Measurements from ENCODE around the gene DBH. TPM values are rescaled to one million over a fixed set of nuclear protein-coding genes. Genes with fewer than 3 reads are reported as not detected.

Gene DBH
- total and polyA plus RNA-seq, 8 donors = under 0.01 to 0.15 TPM; not detected in 6

DNA sequence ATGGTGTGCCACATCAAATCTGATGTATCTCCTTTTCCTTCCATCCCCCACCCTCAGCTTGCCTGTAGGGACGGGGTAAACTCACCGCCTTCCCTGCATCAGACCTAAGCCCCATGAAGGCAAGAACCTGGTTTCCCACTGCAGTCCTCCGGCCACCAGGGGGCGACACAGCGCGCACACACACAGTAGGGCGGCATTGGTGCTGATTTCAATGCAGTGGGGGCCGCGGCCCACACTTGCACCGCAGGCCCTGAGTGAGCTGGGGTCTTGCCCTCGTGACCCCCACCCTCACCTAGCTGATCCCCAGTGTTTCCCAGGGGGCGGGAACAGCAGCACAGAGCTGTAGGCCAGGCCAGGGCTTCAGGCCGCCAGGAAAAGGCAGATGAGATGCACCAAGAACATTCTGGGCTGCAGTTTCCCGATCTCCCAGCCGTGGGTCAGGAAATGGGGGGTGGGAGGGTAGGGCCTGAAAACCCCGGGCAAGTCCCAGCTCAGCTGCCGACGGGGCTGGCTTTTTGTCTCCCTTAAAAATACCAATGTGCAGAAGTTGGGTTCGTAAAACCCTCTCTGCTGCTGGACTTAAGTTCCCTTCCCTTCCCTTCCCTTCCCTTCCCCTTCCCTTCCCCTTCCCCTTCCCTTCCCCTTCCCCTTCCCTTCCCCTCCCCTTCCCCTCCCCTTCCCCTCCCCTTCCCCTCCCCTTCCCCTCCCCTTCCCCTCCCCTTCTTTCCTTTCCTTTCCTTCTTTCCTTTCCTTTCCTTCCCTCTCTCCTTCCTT lies 46.5 kb upstream of the DBH start:
- intact Hi-C loops (cut with DNase I; ENCODE audit: low total_unique reads) = no loop called here
- Histone ChIP-seq H3K36me3 (no peaks in the 10 kb centered on the region), H3K4me1 (peaks cover 7 to 17% (median 13%) of the 10 kb centered on the region in 4 donors), H3K4me3 (no peak overlapping the region), H3K27me3 (peaks cover 0 to 79% (median 29%) of the 10 kb centered on the region in 3 donors), H3K27ac (no peak overlapping the region), H3K9me3 (no peaks in the 10 kb centered on the region)
- WGBS, 5 donors = 39 to 51% (median 49%) methylated on average over 18 to 19 of the region's 19 CpGs
- TF ChIP-seq, protein P1, sequence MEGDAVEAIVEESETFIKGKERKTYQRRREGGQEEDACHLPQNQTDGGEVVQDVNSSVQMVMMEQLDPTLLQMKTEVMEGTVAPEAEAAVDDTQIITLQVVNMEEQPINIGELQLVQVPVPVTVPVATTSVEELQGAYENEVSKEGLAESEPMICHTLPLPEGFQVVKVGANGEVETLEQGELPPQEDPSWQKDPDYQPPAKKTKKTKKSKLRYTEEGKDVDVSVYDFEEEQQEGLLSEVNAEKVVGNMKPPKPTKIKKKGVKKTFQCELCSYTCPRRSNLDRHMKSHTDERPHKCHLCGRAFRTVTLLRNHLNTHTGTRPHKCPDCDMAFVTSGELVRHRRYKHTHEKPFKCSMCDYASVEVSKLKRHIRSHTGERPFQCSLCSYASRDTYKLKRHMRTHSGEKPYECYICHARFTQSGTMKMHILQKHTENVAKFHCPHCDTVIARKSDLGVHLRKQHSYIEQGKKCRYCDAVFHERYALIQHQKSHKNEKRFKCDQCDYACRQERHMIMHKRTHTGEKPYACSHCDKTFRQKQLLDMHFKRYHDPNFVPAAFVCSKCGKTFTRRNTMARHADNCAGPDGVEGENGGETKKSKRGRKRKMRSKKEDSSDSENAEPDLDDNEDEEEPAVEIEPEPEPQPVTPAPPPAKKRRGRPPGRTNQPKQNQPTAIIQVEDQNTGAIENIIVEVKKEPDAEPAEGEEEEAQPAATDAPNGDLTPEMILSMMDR (IDR thresholded peaks at IDR 0.05) = no peak
- TF ChIP-seq EP300 (IDR thresholded peaks at IDR 0.05) = no peak
- TF ChIP-seq POLR2A (IDR thresholded peaks at IDR 0.05) = no peak
- TF ChIP-seq POLR2AphosphoS5 (IDR thresholded peaks at IDR 0.05) = no peak
- DNase-seq = no peak

DNA sequence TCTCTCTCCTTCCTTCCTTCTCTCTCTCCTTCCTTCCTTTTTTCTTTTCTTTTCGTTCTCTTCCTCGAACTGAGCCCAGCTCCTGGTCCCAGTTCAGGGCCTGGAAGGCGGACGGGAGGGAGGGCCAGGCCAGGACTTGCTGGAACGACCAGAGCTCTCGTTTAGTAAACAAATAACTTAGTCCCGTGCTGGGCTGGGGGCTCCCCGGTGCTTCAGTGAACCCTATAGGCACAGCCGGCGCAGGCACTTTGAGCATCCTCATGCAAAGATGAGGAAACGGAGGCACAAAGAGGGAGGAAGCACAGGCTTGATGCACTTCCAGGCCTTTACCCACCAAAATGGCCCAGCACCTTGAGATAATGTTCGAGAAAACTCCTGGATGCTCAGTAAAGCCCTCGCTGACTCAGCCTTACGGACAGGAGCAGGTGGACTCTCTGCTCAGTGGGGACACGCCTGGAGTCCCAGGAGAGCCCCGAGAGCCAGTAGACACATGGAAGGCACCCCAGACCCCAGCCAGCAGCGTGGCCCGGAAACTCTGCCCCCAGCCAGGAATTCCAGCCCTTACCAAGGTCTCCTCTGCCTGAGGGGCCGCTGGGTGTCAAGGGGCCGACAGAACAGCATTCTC lies 45.8 kb upstream of the DBH start:
- no peaks in the 10 kb centered on the region for H3K9me3 ChIP-seq
- peaks cover under 1 to 10% (median 6%) of the 10 kb centered on the region in 4 donors for H3K4me1 ChIP-seq
- WGBS, 5 donors = 48 to 72% (median 60%) methylated on average over 12 to 20 of the region's 20 CpGs
- no peaks in the 10 kb centered on the region for H3K36me3 ChIP-seq
- H3K27me3 ChIP-seq = peaks cover 0 to 79% (median 22%) of the 10 kb centered on the region in 3 donors
- intact Hi-C loops (cut with DNase I; ENCODE audit: low total_unique reads) = no loop called here
- no peak for DNase-seq
- no peak for TF ChIP-seq EP300 (IDR thresholded peaks at IDR 0.05)
- TF ChIP-seq POLR2A (IDR thresholded peaks at IDR 0.05) = no peak
- TF ChIP-seq, protein P1 (IDR thresholded peaks at IDR 0.05) = no peak
- TF ChIP-seq POLR2AphosphoS5 (IDR thresholded peaks at IDR 0.05) = no peak
- H3K4me3 ChIP-seq = no peak overlapping the region
- H3K27ac ChIP-seq = no peak overlapping the region

DNA sequence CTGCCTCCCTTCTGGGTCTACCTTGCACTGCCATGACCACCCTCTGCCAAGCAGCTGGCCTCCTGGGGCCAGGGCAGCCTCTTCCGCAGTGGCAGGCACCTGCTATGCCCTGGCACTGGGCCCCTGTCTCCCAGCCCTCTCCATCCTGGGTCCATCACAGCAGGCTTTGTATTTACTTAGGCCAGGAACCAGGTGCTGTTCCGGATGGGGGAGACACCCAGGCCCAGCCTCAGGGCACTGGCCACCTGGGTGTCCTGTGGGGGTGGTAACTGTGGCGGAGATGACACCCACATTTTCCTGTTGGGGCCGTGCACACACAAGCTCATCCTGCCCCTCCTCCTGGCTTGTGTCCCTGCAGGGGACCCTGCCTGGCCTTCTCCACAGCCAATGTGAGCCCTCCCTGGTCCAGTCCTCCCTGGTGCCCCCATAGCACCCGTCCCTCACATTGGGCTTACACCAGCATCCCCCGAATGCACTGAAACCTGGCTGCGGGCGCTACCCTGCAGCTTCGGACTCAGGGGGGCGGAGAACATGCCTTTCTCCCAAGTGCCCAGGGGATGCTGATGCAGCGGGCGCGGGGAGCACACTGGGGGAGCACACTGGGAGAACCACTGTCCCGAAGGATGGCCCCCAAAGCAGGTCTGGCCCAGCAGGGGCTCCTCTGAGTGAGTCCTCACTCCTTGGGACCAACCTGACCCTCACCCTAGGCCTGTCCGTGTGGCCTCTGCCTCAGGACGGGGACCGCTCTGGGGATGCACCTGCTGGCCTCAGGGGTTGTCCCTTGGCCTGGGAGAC lies 44.9 kb upstream of the DBH start:
- TF ChIP-seq POLR2AphosphoS5 (IDR thresholded peaks at IDR 0.05) (no peak), EP300 (IDR thresholded peaks at IDR 0.05) (no peak), POLR2A (IDR thresholded peaks at IDR 0.05) (no peak)
- TF ChIP-seq, protein P1 (IDR thresholded peaks at IDR 0.05) = no peak
- Histone ChIP-seq H3K27ac (no peak overlapping the region), H3K27me3 (peaks cover 0 to 79% (median 12%) of the 10 kb centered on the region in 3 donors), H3K4me3 (no peak overlapping the region), H3K9me3 (peaks cover 0 to 6% (median 5%) of the 10 kb centered on the region in 4 donors), H3K36me3 (no peaks in the 10 kb centered on the region), H3K4me1 (peaks cover 0 to under 1% (median under 1%) of the 10 kb centered on the region in 4 donors)
- no peak for DNase-seq
- intact Hi-C loops (cut with DNase I; ENCODE audit: low total_unique reads) = no loop called here
- WGBS, 5 donors = 77 to 90% (median 84%) methylated on average over 8 to 17 of the region's 17 CpGs

DNA sequence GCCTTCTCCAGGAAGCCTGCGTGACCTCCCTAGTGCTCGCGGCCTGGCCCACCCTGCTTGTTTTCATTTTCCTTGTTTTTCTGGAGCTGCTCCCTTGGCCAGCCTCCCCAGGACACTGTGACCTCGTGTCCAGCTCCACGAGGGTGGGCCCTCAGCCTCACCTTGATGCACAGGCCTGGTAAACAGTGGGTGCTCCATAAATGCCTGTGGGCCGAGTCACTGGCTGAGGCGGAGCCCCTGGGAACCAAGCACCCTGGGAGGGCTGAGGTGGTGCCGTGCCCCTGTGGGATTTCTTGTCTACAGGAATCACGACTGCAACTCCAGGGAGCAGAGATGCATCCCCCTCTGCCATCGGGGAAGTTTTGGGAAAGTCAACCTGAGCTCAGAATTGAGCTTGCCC lies 44.2 kb upstream of the DBH start:
- Histone ChIP-seq H3K4me3 (no peak overlapping the region), H3K4me1 (no peaks in the 10 kb centered on the region), H3K27ac (no peak overlapping the region), H3K27me3 (peaks cover 0 to 73% (median 5%) of the 10 kb centered on the region in 3 donors), H3K36me3 (no peaks in the 10 kb centered on the region), H3K9me3 (peaks cover 0 to 13% (median 11%) of the 10 kb centered on the region in 4 donors)
- no peak for DNase-seq
- TF ChIP-seq, protein P1 (IDR thresholded peaks at IDR 0.05) = no peak
- TF ChIP-seq EP300 (IDR thresholded peaks at IDR 0.05) (no peak), POLR2A (IDR thresholded peaks at IDR 0.05) (no peak), POLR2AphosphoS5 (IDR thresholded peaks at IDR 0.05) (no peak)
- intact Hi-C loops (cut with DNase I; ENCODE audit: low total_unique reads) = no loop called here
- 41 to 56% (median 50%) methylated on average over 9 to 10 of the region's 10 CpGs for WGBS, 5 donors

Data from stomach (tissue), 9 donors.